Spinal cord (tissue), 10 donors: ENCODE results near the gene CFHR1. TPM values are rescaled to one million over a fixed set of nuclear protein-coding genes. Genes with fewer than 3 reads are reported as not detected.
A peak's percentile ranks its signal among the peaks of the same experiment; 100 is the strongest.

Experiments used
- DNase-seq, 6 donors: peaks; one replicate each; pipeline versions ENCODE4 v3.0.0 to v3.0.0-alpha.2; 2013 to 2015; ENCODE audit warnings: low spot score in 6 of 6, low read depth in 4 of 6
- H3K27ac ChIP-seq: one replicate; pipeline ENCODE4 v1.5.1; 2013; ENCODE audit warnings: low read depth, low read length, control low read depth
- H3K27me3 ChIP-seq: one replicate; pipeline ENCODE4 v1.6.1; 2013; ENCODE audit warnings: low read length; ENCODE audit not compliant: control insufficient read depth, insufficient read depth
- H3K36me3 ChIP-seq: one replicate; pipeline ENCODE4 v1.6.1; 2013; ENCODE audit warnings: low read length; ENCODE audit not compliant: control insufficient read depth, insufficient read depth
- H3K4me1 ChIP-seq: one replicate; pipeline ENCODE4 v1.6.1; 2013; ENCODE audit warnings: low read length; ENCODE audit not compliant: control insufficient read depth, insufficient read depth
- H3K4me3 ChIP-seq: one replicate; pipeline ENCODE4 v1.5.1; 2013; ENCODE audit warnings: low read depth, low read length, control low read depth
- H3K9me3 ChIP-seq: one replicate; pipeline ENCODE4 v1.6.1; 2013; ENCODE audit warnings: low read length; ENCODE audit not compliant: control insufficient read depth, insufficient read depth
- WGBS: methylation state at CpG from one replicate; pipeline ENCODE4 v1.1.5; 2013; ENCODE audit warnings: missing lambda C conversion rate; ENCODE audit not compliant: insufficient coverage; 5-methylcytosine and 5-hydroxymethylcytosine counted together
- polyA plus RNA-seq, 2 donors: library from polyadenylated mRNA; unstranded; fragments of 120-200 nt; gene quantifications; one replicate each; pipeline ENCODE4 v1.2.1, GENCODE V29; 2013; ENCODE audit not compliant: insufficient read length in 2 of 2
- total RNA-seq, 2 donors: library from RNA; depleted of rRNA in 1 of 2; stranded (reverse); fragments of 120-200 nt in 1 of 2; fragments of >200 nt in 1 of 2; gene quantifications; one replicate each; pipeline versions ENCODE4 v1.2.3 to v1.2.4, GENCODE V29; 2013 to 2014
- donor health status: healthy.

Gene CFHR1
- total and polyA plus RNA-seq, 4 donors: 0.83 to 6.1 (median 1.5) TPM

DNA sequence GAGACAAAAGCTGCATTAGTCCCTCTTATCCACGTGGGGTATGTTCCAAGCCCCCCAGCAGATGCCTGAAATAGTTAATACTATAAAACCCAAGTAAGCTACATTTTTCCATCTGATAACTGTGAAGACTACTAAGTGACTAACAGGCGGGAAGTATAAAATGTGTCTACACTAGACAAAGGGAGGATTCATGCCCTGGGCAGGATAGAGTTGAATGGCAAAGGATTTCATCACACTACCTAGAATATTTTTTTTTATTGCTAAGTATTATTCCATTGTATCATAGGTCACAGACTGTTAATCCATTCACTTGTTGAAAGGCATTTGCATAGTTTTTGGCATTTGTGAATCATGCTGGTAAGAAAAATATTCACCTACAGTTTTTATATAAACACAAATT lies 41.9 kb downstream of the CFHR1 start:
- no peaks in the 10 kb centered on the region for H3K4me1 ChIP-seq
- DNase-seq: no peak
- H3K27me3 ChIP-seq: no peaks in the 10 kb centered on the region
- H3K27ac ChIP-seq: no peak overlapping the region
- H3K4me3 ChIP-seq: no peak overlapping the region
- no CpG with 5 or more reads among the region's 2 CpGs for WGBS
- no peaks in the 10 kb centered on the region for H3K9me3 ChIP-seq
- H3K36me3 ChIP-seq: no peaks in the 10 kb centered on the region

DNA sequence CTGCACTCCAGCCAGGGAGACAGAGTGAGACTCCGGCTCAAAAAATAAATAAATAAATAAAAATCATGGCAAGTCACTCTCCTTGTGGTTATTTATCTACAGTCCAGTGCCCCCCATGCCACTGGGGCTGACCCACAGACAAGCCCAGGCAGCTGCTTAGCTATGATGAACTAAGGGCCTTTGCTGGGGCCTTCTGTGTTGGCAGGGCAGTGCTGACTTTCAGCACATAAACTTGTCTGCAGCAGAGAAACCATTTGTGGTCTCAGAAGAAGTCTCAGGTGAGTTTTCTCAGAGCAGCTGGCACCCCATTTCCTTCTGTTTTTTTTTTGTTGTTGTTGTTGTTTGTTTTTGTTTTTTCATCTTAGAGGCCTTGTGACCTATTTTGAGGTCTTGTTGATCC lies 47.4 kb downstream of the CFHR1 start:
- Histone ChIP-seq H3K4me3 (no peak overlapping the region), H3K27ac (no peak overlapping the region), H3K27me3 (no peaks in the 10 kb centered on the region), H3K4me1 (no peaks in the 10 kb centered on the region), H3K9me3 (no peaks in the 10 kb centered on the region), H3K36me3 (no peaks in the 10 kb centered on the region)
- WGBS: no CpG with 5 or more reads among the region's 1 CpG
- no peak for DNase-seq

GRCh38 chr1:196873385-196873784 lies 53.9 kb downstream of the CFHR1 start:
- Histone ChIP-seq H3K9me3 (no peaks in the 10 kb centered on the region), H3K4me1 (peaks cover 3% of the 10 kb centered on the region), H3K27ac (no peak overlapping the region), H3K27me3 (no peaks in the 10 kb centered on the region), H3K36me3 (no peaks in the 10 kb centered on the region), H3K4me3 (no peak overlapping the region)
- WGBS: 100% methylated on average over 2 of the region's 4 CpGs
- DNase-seq: no peak

DNA sequence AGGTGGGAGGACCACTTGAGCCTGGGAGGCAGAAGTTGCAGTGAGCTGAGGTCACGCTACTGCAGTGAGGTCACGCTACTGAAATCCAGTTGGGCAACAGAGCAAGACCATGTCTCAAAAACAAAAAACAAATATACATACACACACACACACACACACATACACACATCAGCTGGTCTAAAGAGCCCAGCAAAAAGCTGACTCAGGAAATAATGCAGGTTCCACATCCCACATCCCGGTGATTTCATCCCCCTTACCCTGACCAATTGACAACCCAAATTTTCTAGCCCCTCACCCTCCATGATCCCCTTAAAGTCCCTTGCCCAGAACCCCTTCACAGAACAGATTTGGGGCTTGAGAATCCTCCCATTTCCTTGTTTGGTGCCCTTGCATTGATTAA lies 56.4 kb downstream of the CFHR1 start:
- no peak for DNase-seq
- 92% methylated on average over 3 of the region's 3 CpGs for WGBS
- H3K27me3 ChIP-seq: no peaks in the 10 kb centered on the region
- no peak overlapping the region for H3K4me3 ChIP-seq
- H3K36me3 ChIP-seq: no peaks in the 10 kb centered on the region
- no peak overlapping the region for H3K27ac ChIP-seq
- peaks cover 3% of the 10 kb centered on the region for H3K4me1 ChIP-seq
- no peaks in the 10 kb centered on the region for H3K9me3 ChIP-seq

DNA sequence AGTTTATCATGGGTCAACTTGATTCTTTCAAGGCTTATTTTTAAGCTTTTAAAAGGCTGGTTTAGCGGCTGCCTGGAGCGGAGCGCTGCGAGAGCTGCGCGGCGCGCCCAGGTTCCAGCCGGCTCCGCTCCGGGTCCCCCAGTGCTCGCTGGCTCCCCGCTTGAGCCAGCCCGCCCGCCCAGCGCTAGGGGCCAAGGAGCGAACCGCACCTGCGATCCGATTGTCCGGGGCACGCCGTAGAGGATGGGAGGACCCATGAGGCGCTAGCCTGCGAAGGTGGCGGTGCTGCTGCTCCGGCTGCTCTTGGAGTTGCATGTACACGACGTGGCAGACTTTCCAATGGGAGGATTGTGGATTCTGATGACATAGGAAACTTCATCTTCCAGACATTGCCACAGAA lies 58.4 kb downstream of the CFHR1 start:
- WGBS: 6% methylated on average over 29 of the region's 29 CpGs
- H3K9me3 ChIP-seq: no peaks in the 10 kb centered on the region

More for the DNA sequence above, 58.4 kb downstream of the CFHR1 start:
- H3K27ac ChIP-seq: no peak overlapping the region
- no peaks in the 10 kb centered on the region for H3K36me3 ChIP-seq
- no peaks in the 10 kb centered on the region for H3K27me3 ChIP-seq
- peak overlapping the region; percentile 26 for H3K4me3 ChIP-seq
- H3K4me1 ChIP-seq: peaks cover 3% of the 10 kb centered on the region
- peak in 2 of 6 donors; percentile 58 to 68 for DNase-seq

Other genes starting within 250 kb of the CFHR1 start
- 10 to 100 TPM; 32.3 to 43.1 TPM for gene KCNT2, start 211.3 kb upstream of the CFHR1 start, total RNA-seq
- 10 to 100 TPM; 11.2 to 14.4 TPM for gene KCNT2, start 211.3 kb upstream of the CFHR1 start, polyA plus RNA-seq
- 100 to 1,000 TPM; 183 to 982 TPM for gene CFH, start 167.7 kb upstream of the CFHR1 start, total RNA-seq
- 10 to 100 TPM; 12.4 to 80.1 TPM for gene CFH, start 167.7 kb upstream of the CFHR1 start, polyA plus RNA-seq
- under 1 TPM; 0.30 to 0.72 TPM for gene CFHR3, start 44.9 kb upstream of the CFHR1 start, total RNA-seq
- gene CFHR3, start 44.9 kb upstream of the CFHR1 start, polyA plus RNA-seq: 1 to 10 TPM in 1 of 2 donors, not detected in 1; 1.8 TPM
- gene CFHR4, start 68.3 kb downstream of the CFHR1 start, total RNA-seq: under 1 TPM; 0.10 to 0.11 TPM
- under 1 TPM in 1 of 2 donors, not detected in 1; 0.33 TPM for gene CFHR4, start 68.3 kb downstream of the CFHR1 start, polyA plus RNA-seq
- gene CFHR2, start 124.0 kb downstream of the CFHR1 start, total RNA-seq: not detected
- not detected for gene CFHR2, start 124.0 kb downstream of the CFHR1 start, polyA plus RNA-seq
- under 1 TPM; 0.11 to 0.59 TPM for gene CFHR5, start 157.8 kb downstream of the CFHR1 start, total RNA-seq
- 1 to 10 TPM in 1 of 2 donors, under 1 TPM in 1; 0.87 to 1.1 TPM for gene CFHR5, start 157.8 kb downstream of the CFHR1 start, polyA plus RNA-seq
- gene F13B, start 247.5 kb downstream of the CFHR1 start, total RNA-seq: not detected
- gene F13B, start 247.5 kb downstream of the CFHR1 start, polyA plus RNA-seq: not detected